ENCODE measurements around the gene HDGFL2.

DNA sequence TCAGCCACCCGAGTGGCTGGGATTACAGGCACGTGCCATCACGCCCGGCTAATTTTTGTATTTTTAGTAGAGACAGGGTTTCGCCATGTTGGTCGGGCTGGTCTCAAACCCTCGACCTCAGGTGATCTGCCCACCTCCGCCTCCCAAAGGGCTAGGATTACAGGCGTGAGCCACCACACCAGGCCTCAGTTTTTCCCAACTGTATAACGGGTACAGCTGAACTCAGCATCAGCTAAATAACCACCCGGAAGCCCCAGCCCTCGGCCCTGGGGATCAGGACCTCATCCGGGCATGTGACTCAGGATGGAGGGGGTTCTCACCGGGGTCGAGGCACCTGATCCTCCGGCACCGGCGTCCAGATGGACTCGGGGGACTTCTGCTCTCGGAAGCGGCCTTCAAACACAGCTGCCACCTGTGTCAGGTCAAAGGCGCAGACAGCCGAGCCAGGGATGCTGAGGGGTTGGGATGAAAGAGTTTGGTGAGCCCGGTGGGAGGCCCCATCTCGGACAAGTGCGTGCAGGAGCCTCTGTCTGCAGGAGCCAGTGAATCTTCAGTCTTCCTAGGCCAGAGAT lies 78.5 kb downstream of the HDGFL2 start:
- TF ChIP-seq CTCF (IDR thresholded peaks at IDR 0.05; ENCODE audit: insufficient read depth, low read depth, low read length): no peak
- TF ChIP-seq EZH2 (IDR thresholded peaks at IDR 0.05; ENCODE audit: insufficient read depth, low read length): no peak
